Measurements from ENCODE around the gene COPS9.

Gene COPS9

GRCh38 chr2:240121675-240122074 lies 14.4 kb downstream of the COPS9 start:
- DNase-seq: no peak
- Histone ChIP-seq H3K27ac (no peak overlapping the region), H3K9me3 (ENCODE audit: severe bottlenecking) (peaks cover 6% of the 10 kb centered on the region), H3K27me3 (ENCODE audit: insufficient read depth, low read depth, severe bottlenecking) (peaks cover 27% of the 10 kb centered on the region), H3K4me3 (ENCODE audit: low read depth, low read length) (no peak overlapping the region), H3K36me3 (no peaks in the 10 kb centered on the region)
- TF ChIP-seq, protein P1, sequence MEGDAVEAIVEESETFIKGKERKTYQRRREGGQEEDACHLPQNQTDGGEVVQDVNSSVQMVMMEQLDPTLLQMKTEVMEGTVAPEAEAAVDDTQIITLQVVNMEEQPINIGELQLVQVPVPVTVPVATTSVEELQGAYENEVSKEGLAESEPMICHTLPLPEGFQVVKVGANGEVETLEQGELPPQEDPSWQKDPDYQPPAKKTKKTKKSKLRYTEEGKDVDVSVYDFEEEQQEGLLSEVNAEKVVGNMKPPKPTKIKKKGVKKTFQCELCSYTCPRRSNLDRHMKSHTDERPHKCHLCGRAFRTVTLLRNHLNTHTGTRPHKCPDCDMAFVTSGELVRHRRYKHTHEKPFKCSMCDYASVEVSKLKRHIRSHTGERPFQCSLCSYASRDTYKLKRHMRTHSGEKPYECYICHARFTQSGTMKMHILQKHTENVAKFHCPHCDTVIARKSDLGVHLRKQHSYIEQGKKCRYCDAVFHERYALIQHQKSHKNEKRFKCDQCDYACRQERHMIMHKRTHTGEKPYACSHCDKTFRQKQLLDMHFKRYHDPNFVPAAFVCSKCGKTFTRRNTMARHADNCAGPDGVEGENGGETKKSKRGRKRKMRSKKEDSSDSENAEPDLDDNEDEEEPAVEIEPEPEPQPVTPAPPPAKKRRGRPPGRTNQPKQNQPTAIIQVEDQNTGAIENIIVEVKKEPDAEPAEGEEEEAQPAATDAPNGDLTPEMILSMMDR (IDR thresholded peaks at IDR 0.05; ENCODE audit: low read depth, low read length): no peak

- Histone ChIP-seq H3K9me3 (ENCODE audit: severe bottlenecking) (peaks cover 6% of the 10 kb centered on the region), H3K27me3 (ENCODE audit: insufficient read depth, low read depth, severe bottlenecking) (peaks cover 32% of the 10 kb centered on the region), H3K36me3 (no peaks in the 10 kb centered on the region), H3K27ac (no peak overlapping the region), H3K4me3 (ENCODE audit: low read depth, low read length) (no peak overlapping the region)
- TF ChIP-seq, protein P1 (IDR thresholded peaks at IDR 0.05; ENCODE audit: low read depth, low read length): no peak
- no peak for DNase-seq
These were observed 14.9 kb downstream of the COPS9 start for GRCh38 chr2:240121190-240121589.

- Histone ChIP-seq H3K4me3 (ENCODE audit: low read depth, low read length) (no peak overlapping the region), H3K36me3 (no peaks in the 10 kb centered on the region), H3K27ac (no peak overlapping the region), H3K27me3 (ENCODE audit: insufficient read depth, low read depth, severe bottlenecking) (peaks cover 74% of the 10 kb centered on the region), H3K9me3 (ENCODE audit: severe bottlenecking) (peaks cover 6% of the 10 kb centered on the region)
- TF ChIP-seq, protein P1 (IDR thresholded peaks at IDR 0.05; ENCODE audit: low read depth, low read length): no peak
- no peak for DNase-seq
These were observed 21.9 kb downstream of the COPS9 start for GRCh38 chr2:240114233-240114632.

DNA sequence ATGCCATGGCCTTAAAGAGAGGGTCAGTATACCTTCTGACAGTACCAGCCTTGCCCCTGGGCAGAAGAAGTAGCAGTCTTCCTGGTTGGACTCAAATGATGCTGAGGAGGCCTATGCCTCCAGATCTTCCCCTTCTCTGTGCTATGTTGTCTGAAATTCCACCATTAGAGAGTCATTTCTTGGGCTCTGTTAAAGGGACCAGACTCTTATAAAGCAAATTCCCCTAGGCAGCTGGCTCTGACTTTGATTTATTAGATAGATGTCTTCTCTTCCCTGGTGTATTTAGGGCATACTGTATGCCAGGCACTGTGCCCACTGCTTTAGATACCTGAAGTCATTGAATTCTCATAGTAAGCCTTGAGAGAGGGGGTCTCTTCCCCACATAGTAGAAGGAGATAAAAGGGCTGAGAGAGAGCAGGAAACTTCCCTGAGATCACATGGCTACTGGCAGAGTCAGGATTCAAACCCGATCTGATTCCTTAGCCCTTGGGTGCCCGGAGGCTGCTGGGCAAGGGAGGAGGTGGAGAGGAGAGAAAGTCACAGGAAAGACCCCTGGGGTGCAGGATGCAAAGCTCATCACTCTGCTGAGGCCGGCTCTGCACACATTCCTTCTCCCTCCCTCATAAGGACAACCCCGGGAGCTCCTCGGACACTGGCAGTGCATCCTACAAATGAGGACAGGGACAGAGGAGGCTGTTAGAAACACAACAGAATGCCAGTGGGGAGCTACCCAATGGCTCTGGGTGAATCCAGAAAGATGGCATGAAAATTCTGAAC lies 23.0 kb downstream of the COPS9 start:
- no peaks in the 10 kb centered on the region for H3K36me3 ChIP-seq
- DNase-seq: no peak
- TF ChIP-seq, protein P1 (IDR thresholded peaks at IDR 0.05; ENCODE audit: low read depth, low read length): no peak
- no peak overlapping the region for H3K27ac ChIP-seq
- no peak overlapping the region for H3K4me3 ChIP-seq (ENCODE audit: low read depth, low read length)
- H3K27me3 ChIP-seq (ENCODE audit: insufficient read depth, low read depth, severe bottlenecking): peaks cover 76% of the 10 kb centered on the region
- H3K9me3 ChIP-seq (ENCODE audit: severe bottlenecking): peaks cover 3% of the 10 kb centered on the region

- H3K36me3 ChIP-seq: no peaks in the 10 kb centered on the region
- peaks cover 78% of the 10 kb centered on the region for H3K27me3 ChIP-seq (ENCODE audit: insufficient read depth, low read depth, severe bottlenecking)
- no peak overlapping the region for H3K27ac ChIP-seq
- H3K9me3 ChIP-seq (ENCODE audit: severe bottlenecking): no peaks in the 10 kb centered on the region
- no peak overlapping the region for H3K4me3 ChIP-seq (ENCODE audit: low read depth, low read length)
- TF ChIP-seq, protein P1 (IDR thresholded peaks at IDR 0.05; ENCODE audit: low read depth, low read length): no peak
- no peak for DNase-seq
These were observed 24.9 kb downstream of the COPS9 start for GRCh38 chr2:240111253-240111652.

DNA sequence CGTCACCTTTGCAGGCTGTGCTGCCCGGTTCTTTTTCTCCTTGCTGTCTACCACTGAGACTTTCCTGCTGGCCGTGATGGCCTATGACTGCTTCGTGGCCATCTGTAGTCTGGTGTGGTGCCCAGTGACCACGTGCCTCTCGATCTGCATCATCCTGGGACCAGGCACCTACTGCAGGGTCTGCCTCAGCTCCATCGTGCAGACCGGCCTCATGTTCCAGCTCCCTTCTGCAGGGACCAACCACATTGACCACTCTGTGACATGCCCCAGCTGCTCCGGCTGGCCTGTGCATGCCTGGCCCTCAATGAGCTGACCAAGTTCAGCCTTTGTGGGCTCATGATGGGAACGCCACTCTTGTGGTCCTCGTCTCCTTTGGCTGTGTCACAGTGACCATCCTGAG lies 26.7 kb downstream of the COPS9 start:
- Histone ChIP-seq H3K4me3 (ENCODE audit: low read depth, low read length) (no peak overlapping the region), H3K9me3 (ENCODE audit: severe bottlenecking) (no peaks in the 10 kb centered on the region), H3K27me3 (ENCODE audit: insufficient read depth, low read depth, severe bottlenecking) (peaks cover 84% of the 10 kb centered on the region), H3K36me3 (no peaks in the 10 kb centered on the region), H3K27ac (no peak overlapping the region)
- DNase-seq: no peak
- TF ChIP-seq, protein P1 (IDR thresholded peaks at IDR 0.05; ENCODE audit: low read depth, low read length): no peak
